IPS-15b (cell line): ENCODE measurements around the gene LRRC74A.

Experiments
- H3K27me3 ChIP-seq: one replicate; pipeline ENCODE4 v1.6.1; 2013; ENCODE audit warnings: low read length; ENCODE audit not compliant: control insufficient read depth, insufficient read depth
- H3K36me3 ChIP-seq: one replicate; pipeline ENCODE4 v1.6.1; 2013; ENCODE audit warnings: low read length; ENCODE audit not compliant: control insufficient read depth, insufficient read depth
- H3K4me1 ChIP-seq: one replicate; pipeline ENCODE4 v1.6.1; 2013; ENCODE audit warnings: mild to moderate bottlenecking, low read length; ENCODE audit not compliant: control insufficient read depth, insufficient read depth
- H3K4me3 ChIP-seq: one replicate; pipeline ENCODE4 v1.5.1; 2013; ENCODE audit warnings: low read depth, low read length
- H3K9ac ChIP-seq: one replicate; pipeline ENCODE4 v1.6.1; 2013; ENCODE audit warnings: low read depth, mild to moderate bottlenecking, low read length
- H3K9me3 ChIP-seq: one replicate; pipeline ENCODE4 v1.6.1; 2013; ENCODE audit warnings: mild to moderate bottlenecking, low read length; ENCODE audit not compliant: control insufficient read depth, insufficient read depth

LRRC74A gene

GRCh38 chr14:76782885-76783566, 43.2 kb upstream of the LRRC74A start:
- no peak overlapping the region for H3K9ac ChIP-seq
- H3K27me3 ChIP-seq, result no peaks in the 10 kb centered on the region
- H3K4me1 ChIP-seq, result no peaks in the 10 kb centered on the region
- H3K4me3 ChIP-seq, result no peak overlapping the region
- peaks cover 21% of the 10 kb centered on the region for H3K36me3 ChIP-seq
- H3K9me3 ChIP-seq, result no peaks in the 10 kb centered on the region

GRCh38 chr14:76784266-76784874, 41.8 kb upstream of the LRRC74A start:
- Histone ChIP-seq H3K4me1 (no peaks in the 10 kb centered on the region), H3K4me3 (no peak overlapping the region), H3K36me3 (peaks cover 26% of the 10 kb centered on the region)

GRCh38 chr14:76784881-76785280, 41.3 kb upstream of the LRRC74A start:
- Histone ChIP-seq H3K27me3 (no peaks in the 10 kb centered on the region), H3K4me3 (no peak overlapping the region), H3K36me3 (peaks cover 26% of the 10 kb centered on the region), H3K9ac (no peak overlapping the region), H3K9me3 (no peaks in the 10 kb centered on the region), H3K4me1 (no peaks in the 10 kb centered on the region)

More at GRCh38 chr14:76784266-76784874, 41.8 kb upstream of the LRRC74A start:
- Histone ChIP-seq H3K9me3 (no peaks in the 10 kb centered on the region), H3K27me3 (no peaks in the 10 kb centered on the region), H3K9ac (no peak overlapping the region)

- H3K27me3 ChIP-seq, result no peaks in the 10 kb centered on the region
- no peak overlapping the region for H3K9ac ChIP-seq
- peaks cover 29% of the 10 kb centered on the region for H3K36me3 ChIP-seq
- no peaks in the 10 kb centered on the region for H3K9me3 ChIP-seq
- no peaks in the 10 kb centered on the region for H3K4me1 ChIP-seq
- H3K4me3 ChIP-seq, result no peak overlapping the region
Observed at GRCh38 chr14:76786601-76787000, 39.6 kb upstream of the LRRC74A start.

GRCh38 chr14:76792422-76792821, 33.8 kb upstream of the LRRC74A start:
- Histone ChIP-seq H3K36me3 (peaks cover 29% of the 10 kb centered on the region), H3K9me3 (no peaks in the 10 kb centered on the region), H3K4me1 (no peaks in the 10 kb centered on the region), H3K9ac (no peak overlapping the region), H3K4me3 (no peak overlapping the region), H3K27me3 (no peaks in the 10 kb centered on the region)

- peaks cover 28% of the 10 kb centered on the region for H3K36me3 ChIP-seq
- no peaks in the 10 kb centered on the region for H3K27me3 ChIP-seq
- H3K9ac ChIP-seq, result no peak overlapping the region
- H3K4me3 ChIP-seq, result no peak overlapping the region
- H3K4me1 ChIP-seq, result no peaks in the 10 kb centered on the region
- no peaks in the 10 kb centered on the region for H3K9me3 ChIP-seq
Observed at GRCh38 chr14:76793324-76793723, 32.9 kb upstream of the LRRC74A start.

- no peak overlapping the region for H3K9ac ChIP-seq
- peaks cover 25% of the 10 kb centered on the region for H3K36me3 ChIP-seq
- no peaks in the 10 kb centered on the region for H3K4me1 ChIP-seq
- no peak overlapping the region for H3K4me3 ChIP-seq
- no peaks in the 10 kb centered on the region for H3K9me3 ChIP-seq
- no peaks in the 10 kb centered on the region for H3K27me3 ChIP-seq
Observed at GRCh38 chr14:76793956-76794355, 32.3 kb upstream of the LRRC74A start.

GRCh38 chr14:76806446-76806845, 19.8 kb upstream of the LRRC74A start:
- H3K36me3 ChIP-seq, result peaks cover 23% of the 10 kb centered on the region
- no peak overlapping the region for H3K4me3 ChIP-seq
- no peaks in the 10 kb centered on the region for H3K9me3 ChIP-seq
- no peak overlapping the region for H3K9ac ChIP-seq
- H3K4me1 ChIP-seq, result peaks cover 3% of the 10 kb centered on the region
- no peaks in the 10 kb centered on the region for H3K27me3 ChIP-seq

- Histone ChIP-seq H3K4me3 (no peak overlapping the region), H3K36me3 (peaks cover 19% of the 10 kb centered on the region), H3K9me3 (no peaks in the 10 kb centered on the region), H3K27me3 (no peaks in the 10 kb centered on the region), H3K9ac (no peak overlapping the region), H3K4me1 (peaks cover 5% of the 10 kb centered on the region)
Observed at GRCh38 chr14:76808011-76808410, 18.2 kb upstream of the LRRC74A start.

GRCh38 chr14:76808990-76809389, 17.2 kb upstream of the LRRC74A start:
- Histone ChIP-seq H3K9me3 (no peaks in the 10 kb centered on the region), H3K36me3 (peaks cover 14% of the 10 kb centered on the region), H3K4me3 (no peak overlapping the region), H3K4me1 (peaks cover 8% of the 10 kb centered on the region), H3K9ac (no peak overlapping the region), H3K27me3 (no peaks in the 10 kb centered on the region)

- H3K9ac ChIP-seq, result no peak overlapping the region
- no peak overlapping the region for H3K4me3 ChIP-seq
- no peaks in the 10 kb centered on the region for H3K27me3 ChIP-seq
- no peaks in the 10 kb centered on the region for H3K9me3 ChIP-seq
- H3K36me3 ChIP-seq, result peaks cover 14% of the 10 kb centered on the region
- peaks cover 8% of the 10 kb centered on the region for H3K4me1 ChIP-seq
Observed at GRCh38 chr14:76810525-76810924, 15.7 kb upstream of the LRRC74A start.

GRCh38 chr14:76810953-76811400, 15.2 kb upstream of the LRRC74A start:
- H3K4me1 ChIP-seq, result peaks cover 8% of the 10 kb centered on the region
- no peaks in the 10 kb centered on the region for H3K9me3 ChIP-seq
- peak overlapping the region; percentile 3 for H3K4me3 ChIP-seq
- H3K9ac ChIP-seq, result no peak overlapping the region
- no peaks in the 10 kb centered on the region for H3K27me3 ChIP-seq
- peaks cover 14% of the 10 kb centered on the region for H3K36me3 ChIP-seq
